ENCODE data around the gene OSBPL8.
"Not testable (repeated sequence)": the region's sequence is repeated elsewhere in the genome, so short reads cannot be mapped to it uniquely, and the experiment has no call there.

The OSBPL8 gene

DNA sequence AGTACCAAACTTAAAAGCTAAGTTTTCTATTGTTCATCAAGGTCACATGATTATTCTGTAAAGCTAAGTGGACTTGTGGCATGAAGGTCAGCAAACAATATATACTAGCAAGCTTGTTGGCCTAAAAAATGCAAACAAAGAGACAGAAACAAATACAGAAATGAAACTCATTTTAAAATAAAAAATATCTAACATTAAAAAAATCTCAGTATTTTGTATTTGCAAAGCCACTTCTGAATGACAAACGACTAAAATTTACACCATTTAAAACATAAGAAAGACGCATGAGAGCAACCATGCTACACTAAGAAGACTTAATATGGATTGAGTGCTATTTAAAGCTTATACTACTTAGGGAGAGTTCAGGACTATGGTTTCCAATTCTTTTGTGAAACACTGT, 138.5 kb downstream of the OSBPL8 start:
- DNase-seq (ENCODE audit: low spot score): no peak

DNA sequence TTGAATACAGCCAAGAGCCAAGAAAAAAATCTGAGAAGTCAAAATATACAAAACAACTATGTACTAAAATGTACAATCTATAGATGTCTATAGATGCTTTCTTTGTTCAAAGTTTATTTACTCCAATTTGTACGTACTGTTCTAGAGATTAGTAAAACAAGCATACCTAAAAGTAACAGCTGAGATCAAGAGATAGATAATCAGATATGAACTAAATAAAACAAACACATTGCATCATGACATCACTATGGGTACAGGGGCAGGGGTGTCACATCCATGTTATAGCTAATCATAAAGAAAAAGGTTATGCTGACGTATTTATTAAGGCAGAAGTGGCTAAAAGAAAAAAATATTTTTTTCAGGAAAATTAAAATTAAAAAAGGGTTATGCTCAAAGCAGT, 139.3 kb downstream of the OSBPL8 start:
- no peak for DNase-seq (ENCODE audit: low spot score)

DNA sequence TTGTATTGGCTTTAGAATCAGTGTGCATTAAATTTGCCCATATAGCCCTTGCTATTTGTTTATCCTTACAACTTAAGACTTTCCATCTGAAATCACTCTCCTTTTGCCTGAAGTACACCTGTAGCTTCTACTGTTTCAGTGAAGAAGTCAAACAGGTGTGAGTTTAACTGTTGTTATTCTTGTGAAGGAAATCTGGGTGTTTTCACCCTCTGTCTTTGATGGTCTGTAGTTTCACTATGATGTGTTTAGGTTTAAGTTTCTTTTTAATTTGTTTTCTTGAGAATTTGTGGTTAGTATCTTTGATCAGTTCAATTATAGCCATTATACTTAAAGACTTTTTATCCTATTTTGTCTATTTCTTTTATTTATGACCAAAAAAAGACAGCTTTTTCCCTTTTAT, 142.5 kb downstream of the OSBPL8 start:
- no peak for DNase-seq (ENCODE audit: low spot score)

DNA sequence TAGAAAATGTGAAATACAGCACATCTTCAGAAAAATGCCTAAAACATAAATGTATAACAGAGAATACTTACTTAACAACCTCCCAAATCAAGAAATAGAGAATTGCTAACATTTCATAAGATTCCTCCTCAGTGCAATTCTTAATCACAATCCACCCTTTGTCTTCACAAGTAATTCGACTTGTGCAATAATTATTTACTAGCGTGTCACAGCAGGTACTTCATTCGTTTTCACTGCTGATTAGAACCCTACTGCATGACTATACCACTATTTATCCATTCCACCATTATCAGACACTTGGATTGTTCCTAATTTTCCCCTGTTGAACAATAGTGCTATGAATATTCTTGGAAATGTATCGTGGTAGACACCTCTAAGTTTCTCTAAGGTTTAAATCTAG, 146.4 kb downstream of the OSBPL8 start:
- DNase-seq (ENCODE audit: low spot score): no peak

DNA sequence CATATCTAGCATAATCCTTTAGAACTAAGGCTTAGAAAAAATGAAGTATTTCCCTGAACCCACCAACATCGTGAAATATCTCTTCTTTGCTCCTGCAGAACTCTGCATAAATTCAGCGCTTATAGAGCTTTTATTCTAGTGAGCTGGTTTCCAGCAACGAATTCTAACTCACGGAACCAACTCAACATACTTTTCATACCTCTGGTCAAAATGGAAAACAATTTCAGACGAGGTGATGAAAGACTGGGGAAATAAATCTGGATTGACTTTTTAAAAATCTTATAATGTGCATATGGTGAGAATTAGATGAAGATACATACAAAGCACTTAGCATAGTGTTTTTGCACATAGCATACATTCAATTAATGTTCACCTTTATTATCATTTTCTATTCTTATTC, 148.8 kb downstream of the OSBPL8 start:
- DNase-seq (ENCODE audit: low spot score): no peak

DNA sequence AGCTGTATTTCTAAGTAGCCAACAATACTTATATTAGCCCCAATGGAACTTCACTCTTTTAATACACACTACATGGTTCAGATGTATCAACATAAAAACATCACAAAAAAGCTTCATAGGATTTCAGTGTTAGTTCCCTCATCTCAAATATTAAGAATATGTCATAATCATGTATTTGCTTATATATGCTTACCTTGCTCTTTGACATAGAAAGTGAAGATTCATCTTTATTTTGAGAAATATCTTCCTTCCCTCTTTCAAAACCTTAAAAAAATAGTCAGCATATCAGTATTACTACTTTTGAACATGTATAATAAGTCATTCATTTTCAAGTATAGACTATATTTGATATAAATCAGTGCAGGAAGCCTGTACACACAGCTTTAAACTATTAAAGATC, 149.2 kb downstream of the OSBPL8 start:
- no peak for DNase-seq (ENCODE audit: low spot score)

DNA sequence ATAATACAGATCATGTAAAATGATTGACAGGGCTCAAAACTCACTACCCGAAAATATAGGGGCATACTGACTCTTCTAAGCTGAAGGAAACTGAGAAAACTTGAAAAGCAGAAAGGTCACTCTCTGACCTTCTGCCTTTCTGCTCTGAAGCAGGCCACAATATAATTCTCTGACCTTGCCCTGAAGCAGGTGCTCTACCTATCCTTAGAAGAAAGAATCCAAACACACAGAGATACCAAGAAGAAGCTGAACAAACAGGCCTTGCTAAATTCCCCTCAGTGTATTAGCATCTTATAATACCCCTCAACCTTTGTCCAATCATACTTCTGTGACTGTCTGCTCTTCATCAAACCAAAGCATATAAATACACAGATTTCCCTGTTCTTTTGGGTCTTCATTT, 150.5 kb downstream of the OSBPL8 start:
- DNase-seq (ENCODE audit: low spot score): no peak

DNA sequence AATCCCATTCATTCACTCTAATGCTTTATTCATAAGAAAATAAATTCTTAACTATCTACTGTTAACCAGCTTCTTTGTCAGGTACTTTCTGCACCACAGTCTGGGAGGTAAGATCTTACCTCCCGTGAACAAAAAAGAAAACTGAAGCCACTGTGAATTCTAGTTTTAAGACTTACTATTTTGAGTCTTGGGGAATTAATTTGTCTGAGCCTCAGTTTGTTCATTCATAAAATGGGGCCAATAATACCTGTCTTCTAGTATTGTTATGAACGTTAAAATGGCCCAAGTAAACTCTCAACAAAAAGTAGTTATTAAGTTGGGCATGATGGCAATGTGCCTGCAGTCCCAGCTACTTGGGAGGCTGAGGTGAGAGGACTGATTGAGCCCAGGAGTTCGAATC, 151.9 kb downstream of the OSBPL8 start:
- DNase-seq (ENCODE audit: low spot score): no peak

DNA sequence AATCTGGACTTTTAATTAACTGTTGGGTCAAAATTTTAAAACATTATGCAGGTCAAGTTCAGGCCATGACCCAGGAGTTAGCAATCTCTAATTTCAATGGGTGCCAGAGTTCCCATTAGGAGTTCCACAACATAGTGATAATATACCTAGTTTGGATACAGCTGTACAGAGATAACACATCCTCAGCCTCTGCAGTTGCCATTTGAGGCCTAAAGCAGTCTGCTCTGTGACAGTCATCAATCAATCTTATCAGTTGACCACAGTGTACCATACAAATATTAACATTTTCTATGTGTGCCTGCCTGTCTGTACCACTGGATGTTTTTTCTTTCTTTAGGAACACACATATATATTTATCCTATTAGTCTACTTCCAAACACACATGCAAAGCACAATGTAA, 157.3 kb downstream of the OSBPL8 start:
- no peak for DNase-seq (ENCODE audit: low spot score)

DNA sequence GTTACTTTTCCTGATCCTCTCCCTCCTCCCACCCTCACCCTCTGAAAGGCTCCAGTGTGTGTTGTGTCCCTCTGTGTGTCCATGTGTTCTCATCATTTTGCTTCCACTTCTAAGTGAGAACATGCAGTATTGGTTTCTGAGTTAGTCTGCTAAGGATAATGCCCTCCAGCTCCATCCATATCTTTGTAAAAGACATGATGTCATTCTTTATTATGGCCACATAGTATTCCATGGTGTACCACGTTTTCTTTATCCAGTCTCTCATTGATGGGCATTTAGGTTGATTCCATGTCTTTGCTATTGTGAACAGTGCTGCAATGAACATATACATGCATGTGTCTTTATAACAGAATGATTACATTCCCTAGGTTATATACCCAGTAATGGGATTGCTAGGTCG, 159.4 kb downstream of the OSBPL8 start:
- DNase-seq (ENCODE audit: low spot score): no peak

DNA sequence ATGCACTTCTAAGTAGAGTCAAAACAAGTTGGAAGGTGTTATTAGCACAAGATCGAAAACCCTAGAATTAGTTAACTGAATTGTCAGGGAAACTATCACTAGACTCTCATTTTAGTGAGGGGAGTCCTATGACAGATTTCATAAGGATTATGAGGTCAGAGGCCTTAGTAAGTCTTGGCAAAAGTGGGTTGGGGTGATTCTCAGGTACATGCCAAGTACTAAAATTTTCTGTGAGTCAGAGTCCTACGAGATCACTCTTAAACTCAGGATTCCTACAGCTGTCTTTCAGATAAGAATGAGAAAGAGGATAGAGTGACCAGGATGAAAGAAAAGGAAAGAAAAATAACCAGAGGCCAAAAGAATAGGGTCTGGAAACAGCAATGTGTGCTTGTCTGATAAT, 160.5 kb downstream of the OSBPL8 start:
- DNase-seq (ENCODE audit: low spot score): no peak

DNA sequence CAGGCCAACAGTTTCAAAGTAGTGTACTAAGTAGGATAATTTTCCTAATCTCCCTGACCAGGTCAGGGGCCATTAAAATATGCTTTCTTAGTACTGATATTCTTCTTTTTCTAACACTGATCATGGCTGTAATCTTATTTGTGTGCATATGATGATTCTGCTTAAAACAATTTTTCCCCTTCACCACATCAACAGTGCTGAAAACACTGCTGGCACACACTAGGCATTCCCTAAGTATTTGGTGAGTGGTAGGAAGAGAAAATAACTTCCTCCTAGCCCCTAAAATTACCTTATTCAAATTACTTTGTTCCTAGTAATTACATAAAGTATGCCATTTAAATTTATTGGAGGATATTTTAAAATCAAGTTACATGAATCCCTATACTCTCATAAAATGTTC, 161.5 kb downstream of the OSBPL8 start:
- no peak for DNase-seq (ENCODE audit: low spot score)

DNA sequence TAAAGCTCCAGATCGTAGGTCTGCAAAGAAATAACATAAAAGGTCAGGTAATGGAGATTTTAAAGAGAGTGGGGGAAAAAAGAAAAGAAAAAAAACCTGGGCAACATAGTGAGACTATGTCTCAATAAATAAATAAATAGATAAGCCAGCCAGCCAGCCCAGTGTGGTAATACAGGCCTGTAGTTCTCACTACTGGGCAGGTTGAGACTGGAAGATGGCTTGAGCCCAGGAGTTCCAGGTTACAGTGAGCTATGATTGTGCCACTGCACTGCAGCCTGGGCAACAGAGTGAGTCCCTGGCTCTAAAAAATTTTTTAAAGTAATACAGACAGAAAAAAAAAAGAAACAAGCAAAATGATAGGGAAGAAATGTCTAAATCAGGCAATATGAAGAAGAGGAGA, 168.1 kb downstream of the OSBPL8 start:
- DNase-seq (ENCODE audit: low spot score): no peak

DNA sequence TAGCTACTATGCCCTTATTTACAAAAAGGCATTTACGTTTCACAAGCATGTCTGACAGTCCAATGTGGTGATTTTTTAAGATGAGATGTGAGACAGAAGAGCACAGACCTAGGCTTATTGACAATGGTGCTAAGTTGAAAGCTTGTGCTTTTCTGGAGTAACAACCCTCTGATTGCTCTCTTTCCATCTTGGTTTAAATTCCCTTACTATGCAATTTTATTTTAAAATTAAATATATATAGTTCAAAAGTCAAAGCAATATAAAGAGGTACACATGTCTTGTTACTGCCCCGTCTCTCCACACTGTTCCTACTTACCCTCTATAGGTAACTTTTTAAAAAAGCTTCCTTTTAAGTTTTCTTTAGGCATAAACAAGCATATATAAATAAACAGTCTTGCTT, 172.0 kb downstream of the OSBPL8 start:
- DNase-seq (ENCODE audit: low spot score): no peak

DNA sequence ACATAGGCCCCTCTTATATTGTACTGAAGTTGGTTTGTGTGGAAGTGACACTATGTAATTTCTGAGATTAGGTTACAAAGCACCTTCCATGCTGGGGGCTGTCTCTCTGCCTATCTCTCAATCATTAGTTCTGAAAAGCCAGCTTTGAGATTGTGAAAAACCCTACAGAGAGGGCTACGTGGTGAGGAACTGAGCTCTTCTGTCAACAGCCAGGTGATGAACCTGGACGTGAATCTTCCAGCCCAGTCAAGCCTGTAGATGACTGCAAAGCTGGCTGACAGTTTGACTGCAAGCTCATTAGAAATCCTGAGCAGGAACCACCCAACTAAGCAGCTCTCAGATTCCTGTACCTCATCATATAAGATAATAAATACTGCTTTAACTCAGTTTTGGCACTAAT, 175.0 kb downstream of the OSBPL8 start:
- no peak for DNase-seq (ENCODE audit: low spot score)

DNA sequence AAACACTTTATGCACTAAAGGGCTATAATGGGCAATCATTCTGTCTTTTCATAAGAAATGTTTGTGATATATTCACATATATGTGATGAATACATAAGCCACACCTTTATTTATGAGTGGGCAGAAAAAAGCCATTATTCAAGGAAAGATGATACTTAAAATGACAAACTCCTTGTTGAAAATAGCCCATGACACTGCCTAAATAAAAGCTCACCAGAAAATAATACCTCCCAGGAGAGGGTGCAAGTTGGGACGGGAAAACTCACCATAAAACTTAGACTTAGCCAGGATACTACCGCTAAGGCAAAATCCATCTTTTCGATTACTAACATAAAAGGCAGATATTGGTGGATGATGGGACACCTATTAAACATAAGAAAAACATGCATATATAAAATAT, 175.6 kb downstream of the OSBPL8 start:
- no peak for DNase-seq (ENCODE audit: low spot score)

DNA sequence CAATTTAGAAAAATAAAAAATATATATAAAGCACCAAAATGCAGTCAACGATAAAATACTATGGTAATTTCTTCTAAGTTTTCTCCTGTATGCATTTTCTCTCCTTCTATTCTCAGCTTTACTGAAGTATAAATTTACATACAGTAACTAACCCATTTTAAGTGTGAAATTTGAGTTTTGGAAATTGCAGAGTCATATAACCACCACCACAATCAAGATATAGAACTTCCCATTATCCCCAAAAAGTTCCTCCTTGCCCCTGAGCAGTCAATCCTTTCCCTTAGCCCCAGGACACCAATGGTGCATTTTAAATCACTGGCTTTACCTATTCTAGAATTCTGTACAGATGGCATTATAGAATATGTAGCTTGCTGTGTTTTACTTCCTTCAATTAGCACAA, 180.3 kb downstream of the OSBPL8 start:
- no peak for DNase-seq (ENCODE audit: low spot score)

DNA sequence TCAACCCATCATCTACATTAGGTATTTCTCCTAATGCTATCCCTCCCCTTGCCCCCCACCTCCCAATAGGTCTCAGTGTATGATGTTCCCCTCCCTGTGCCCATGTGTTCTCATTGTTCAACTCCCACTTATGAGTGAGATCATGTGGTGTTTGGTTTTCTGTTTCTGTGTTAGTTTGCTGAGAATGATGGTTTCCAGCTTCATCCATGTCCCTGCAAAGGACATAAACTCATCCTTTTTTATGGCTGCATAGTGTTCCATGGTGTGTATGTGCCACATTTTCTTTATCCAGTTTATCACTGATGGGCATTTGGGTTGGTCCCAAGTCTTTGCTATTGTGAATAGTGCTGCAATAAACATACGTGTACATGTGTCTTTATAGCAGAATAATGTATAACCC, 182.7 kb downstream of the OSBPL8 start:
- not testable (repeated sequence) for DNase-seq (ENCODE audit: low spot score)

DNA sequence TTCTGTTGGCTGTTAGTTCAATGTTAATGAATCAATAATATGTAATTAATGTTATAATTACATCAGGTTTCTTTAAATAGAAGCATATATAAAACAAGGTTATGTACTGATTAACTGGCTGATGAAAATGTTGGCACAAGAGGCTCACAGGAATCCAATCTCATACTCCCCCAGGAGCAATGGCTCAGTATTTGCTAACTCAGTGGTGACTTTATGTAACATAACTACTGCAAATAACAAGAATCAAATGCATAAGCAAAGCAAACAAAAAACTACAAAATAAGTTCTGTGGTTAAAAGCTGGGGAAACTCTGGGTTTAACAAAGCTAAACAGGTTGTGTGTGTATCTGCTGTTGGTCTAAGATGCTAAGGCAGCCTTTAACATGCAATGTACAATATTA, 183.6 kb downstream of the OSBPL8 start:
- no peak for DNase-seq (ENCODE audit: low spot score)

DNA sequence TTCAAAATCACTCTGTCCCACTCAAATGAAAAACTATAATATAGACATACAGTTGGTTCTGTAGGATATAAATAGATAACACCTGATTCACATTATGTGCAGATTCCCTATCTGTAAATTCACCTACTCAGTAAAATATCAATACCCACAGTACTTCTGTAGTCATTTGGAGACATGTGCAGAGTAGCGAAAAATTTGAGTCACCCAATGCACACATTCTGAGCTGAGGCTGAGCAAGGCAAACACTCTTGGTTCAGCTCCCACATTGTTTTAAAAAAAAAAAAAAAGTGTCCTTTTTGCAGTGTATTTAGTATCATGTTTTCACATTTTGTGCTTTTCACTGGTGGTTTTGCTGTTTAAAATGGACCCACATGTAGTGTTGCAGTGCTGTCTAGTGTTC, 184.1 kb downstream of the OSBPL8 start:
- no peak for DNase-seq (ENCODE audit: low spot score)

DNA sequence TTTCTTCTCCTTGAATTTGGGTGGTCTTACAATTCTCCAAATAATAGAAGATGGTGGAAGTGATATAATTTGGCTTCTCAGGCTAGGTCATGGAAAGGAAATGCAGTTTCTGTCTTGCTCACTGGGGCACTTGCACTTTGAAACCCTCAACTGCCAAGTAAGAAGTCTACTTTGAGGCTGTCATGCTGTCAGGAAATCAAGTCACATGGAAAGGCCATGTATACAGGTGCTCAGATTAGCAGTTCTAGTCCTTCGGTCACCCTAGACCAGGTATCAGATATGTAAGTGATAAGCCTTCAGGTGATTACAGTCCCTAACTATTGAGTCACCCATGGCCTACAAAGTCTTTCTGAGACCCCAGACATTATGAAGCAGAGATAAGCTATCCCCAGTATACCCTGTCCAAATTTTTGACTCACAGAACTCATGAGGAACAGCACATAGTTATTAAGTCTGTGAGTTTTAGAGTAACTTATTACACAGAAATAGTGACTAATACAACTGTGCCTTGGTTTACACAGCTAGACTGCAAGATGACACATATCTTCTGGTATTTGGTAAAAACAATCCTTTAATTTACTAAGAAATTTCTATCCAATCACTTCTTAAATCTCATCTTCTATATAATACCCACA, 185.1 kb downstream of the OSBPL8 start:
- DNase-seq (ENCODE audit: low spot score): no peak

DNA sequence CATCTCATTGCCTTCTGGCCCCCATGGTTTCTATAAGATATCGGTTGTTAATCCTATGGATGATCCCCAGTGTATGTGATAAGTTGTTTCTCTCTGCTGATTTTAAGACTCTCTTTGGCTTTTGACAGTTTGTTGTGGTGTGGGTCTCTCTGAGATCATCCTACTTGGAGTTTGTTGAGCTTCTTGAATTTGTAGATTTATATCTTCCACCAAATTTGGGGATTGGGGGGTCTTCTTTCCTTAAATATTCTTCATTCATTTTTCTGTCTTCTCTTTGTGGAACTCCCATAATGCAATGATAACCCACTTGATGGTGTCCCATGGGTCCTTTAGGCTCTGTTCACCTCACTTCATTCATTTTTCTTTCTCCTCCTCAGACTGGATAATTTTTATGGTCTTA, 191.3 kb downstream of the OSBPL8 start:
- DNase-seq (ENCODE audit: low spot score): no peak

DNA sequence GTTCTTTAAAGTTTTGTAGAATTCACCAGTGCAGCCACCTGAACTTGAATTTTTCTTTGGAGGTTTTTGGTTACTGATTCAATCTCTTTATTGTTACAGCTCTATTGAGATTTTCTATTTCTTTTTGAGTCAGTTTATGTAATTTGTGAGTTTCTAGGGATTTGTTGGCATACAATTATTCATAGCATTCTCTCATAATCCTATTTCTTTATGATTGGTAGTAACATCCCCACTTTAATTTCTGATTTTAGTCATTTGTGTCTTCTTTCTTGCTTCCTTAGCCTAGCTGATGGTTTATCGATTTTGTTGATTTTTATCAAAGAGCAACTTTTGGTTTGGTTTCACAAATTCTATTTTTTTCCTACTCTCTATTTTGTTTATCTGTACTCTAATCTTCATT, 193.4 kb downstream of the OSBPL8 start:
- DNase-seq (ENCODE audit: low spot score): no peak

DNA sequence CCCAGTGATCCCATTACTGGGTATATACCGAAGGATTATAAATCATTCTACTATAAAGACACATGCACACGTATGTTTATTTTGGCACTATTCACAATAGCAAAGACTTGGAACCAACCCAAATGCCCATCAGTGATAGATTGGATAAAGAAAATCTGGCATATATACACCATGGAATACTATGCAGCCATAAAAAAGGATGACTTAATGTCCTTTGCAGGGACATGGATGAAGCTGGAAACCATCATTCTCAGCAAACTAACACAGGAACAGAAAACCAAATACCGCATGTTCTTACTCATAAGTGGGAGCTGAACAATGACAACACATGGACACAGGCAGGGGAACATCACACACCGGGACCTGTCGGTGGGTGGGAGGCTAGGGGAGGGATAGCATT, 195.4 kb downstream of the OSBPL8 start:
- DNase-seq (ENCODE audit: low spot score): not testable (repeated sequence)

DNA sequence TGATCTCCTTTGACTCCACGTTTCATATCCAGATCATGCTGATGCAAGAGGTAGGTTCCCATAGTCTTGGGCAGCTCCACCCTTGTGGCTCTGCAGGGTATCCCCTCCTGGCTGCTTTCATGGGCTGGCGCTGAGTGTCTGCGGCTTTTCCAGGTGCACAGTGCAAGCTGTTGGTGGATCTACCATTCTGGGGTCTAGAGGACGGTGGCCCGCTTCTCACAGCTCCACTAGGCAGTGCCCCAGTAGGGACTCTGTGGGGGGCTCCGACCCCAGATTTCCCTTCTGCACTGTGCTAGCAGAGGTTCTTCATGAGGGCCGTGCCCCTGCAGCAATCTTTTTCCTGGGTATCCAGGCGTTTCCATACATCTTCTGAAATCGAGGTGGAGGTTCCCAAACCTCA, 199.3 kb downstream of the OSBPL8 start:
- DNase-seq (ENCODE audit: low spot score): no peak
